HCT116 (cell line): ENCODE results near the gene HSPA2. TPM values are rescaled to one million over a fixed set of nuclear protein-coding genes. Genes with fewer than 3 reads are reported as not detected.

ENCODE experiments used
- ATAC-seq: fragments of 200-7000 bp; cut with Tn5 transposase; 2 replicates; pipeline ENCODE4 v1.9.1; 2020; ENCODE audit warnings: mild to moderate bottlenecking, moderate library complexity
- BruUV-seq: library from RNA; stranded (reverse); fragments of 400-500 nt; replicated peaks from 2 replicates; lab custom pipeline; 2021; lab: Mats Ljungman, UMichigan
- CTCF ChIA-PET: fragments of 300-600 bp; sonication (Branson Sonifier 250); formaldehyde crosslinking; loops from one replicate; lab custom pipeline; 2021; ENCODE audit warnings: antibody characterized with exemption; lab: Charles Lee
- POLR2A ChIA-PET: fragments of 300-600, 350-600 bp; sonication (Branson Sonifier 250); formaldehyde crosslinking; loops from one replicate; lab custom pipeline; 2021; ENCODE audit warnings: antibody characterized with exemption; lab: Charles Lee
- RAD21 ChIA-PET, 2 experiments: fragments of 300-600 bp; sonication (Branson Sonifier 250); formaldehyde crosslinking; loops; one replicate each; lab custom pipeline; 2023; ENCODE audit warnings: low total read pairs in 2 of 2; ENCODE audit not compliant: uncharacterized antibody in 2 of 2, unreplicated experiment in 2 of 2, low non-redundant PET in 1 of 2; lab: Charles Lee
- DNase-seq: peaks from one replicate; pipeline ENCODE4 v3.0.0-alpha.2; 2010; ENCODE audit warnings: low read depth, low spot score
- H2AFZ ChIP-seq: fragments of 200-600 bp; shearing (Covaris generic), sonication (generic); 2 replicates; pipeline ENCODE4 v1.6.1; 2017; ENCODE audit warnings: low read depth, mixed run types, mixed read lengths, antibody characterized with exemption, low read length; ENCODE audit not compliant: poor library complexity, severe bottlenecking
- H3K27ac ChIP-seq: 2 replicates; pipeline ENCODE4 v1.5.1; 2012; ENCODE audit warnings: low read depth, low read length
- H3K27me3 ChIP-seq: fragments of 200-600 bp; sonication (generic); 2 replicates; pipeline ENCODE4 v1.6.1; 2016; ENCODE audit warnings: mixed run types, low read length, mixed read lengths; ENCODE audit not compliant: insufficient read depth
- H3K36me3 ChIP-seq, 2 experiments: fragments of 200-500 bp in 1 of 2; fragments of 200-600 bp in 1 of 2; sonication (Bioruptor generic) in 1 of 2; sonication (generic) in 1 of 2; 2 replicates each; pipeline versions ENCODE4 v1.5.1 to v1.6.1; 2014 to 2016; ENCODE audit warnings: low read length in 2 of 2, inconsistent platforms in 1 of 2, mixed read lengths in 1 of 2, mixed run types in 1 of 2; ENCODE audit not compliant: insufficient read depth in 2 of 2, control insufficient read depth in 1 of 2
- H3K4me1 ChIP-seq, 2 experiments: fragments of 200-600 bp in 1 of 2; sonication (generic) in 1 of 2; 2 replicates each; pipeline versions ENCODE4 v1.5.1 to v1.6.1; 2012 to 2017; ENCODE audit warnings: low read length in 2 of 2, inconsistent platforms in 1 of 2, mild to moderate bottlenecking in 1 of 2, mixed read lengths in 1 of 2, mixed run types in 1 of 2, moderate library complexity in 1 of 2; ENCODE audit not compliant: insufficient read depth in 2 of 2, control insufficient read depth in 1 of 2
- H3K4me2 ChIP-seq: fragments of 200-600 bp; sonication (generic); 2 replicates; pipeline ENCODE4 v1.6.1; 2017; ENCODE audit warnings: mixed run types, low read length, mixed read lengths
- H3K4me3 ChIP-seq, 2 experiments: fragments of 200-600 bp in 1 of 2; sonication (generic) in 1 of 2; replicated peaks in 1 of 2; 2 replicates each; pipeline ENCODE4 v1.5.1; 2011 to 2016; ENCODE audit warnings: low read length in 2 of 2, control low read depth in 1 of 2, low read depth in 1 of 2, mild to moderate bottlenecking in 1 of 2, mixed read lengths in 1 of 2, mixed run types in 1 of 2
- H3K79me2 ChIP-seq: fragments of 200-600 bp; sonication (generic); 2 replicates; pipeline ENCODE4 v1.6.1; 2017; ENCODE audit warnings: mild to moderate bottlenecking, mixed run types, low read length, moderate library complexity, mixed read lengths; ENCODE audit not compliant: insufficient read depth
- H3K9ac ChIP-seq: fragments of 200-600 bp; sonication (generic); 2 replicates; pipeline ENCODE4 v1.6.1; 2016; ENCODE audit warnings: low read length, mixed read lengths
- H3K9me2 ChIP-seq: fragments of 200-600 bp; sonication (generic), shearing (Covaris generic); 2 replicates; pipeline ENCODE4 v1.6.1; 2017; ENCODE audit warnings: mixed run types, mild to moderate bottlenecking, moderate library complexity; ENCODE audit not compliant: insufficient read depth
- H3K9me3 ChIP-seq, 2 experiments: fragments of 200-500 bp in 1 of 2; fragments of 200-600 bp in 1 of 2; sonication (Bioruptor generic) in 1 of 2; sonication (generic) in 1 of 2; 2 replicates each; pipeline ENCODE4 v1.6.1; 2014 to 2017; ENCODE audit warnings: low read length in 2 of 2, mixed read lengths in 2 of 2, inconsistent platforms in 1 of 2, low read depth in 1 of 2, mild to moderate bottlenecking in 1 of 2, mixed run types in 1 of 2, moderate library complexity in 1 of 2; ENCODE audit not compliant: control insufficient read depth in 1 of 2, insufficient read depth in 1 of 2
- H4K20me1 ChIP-seq: fragments of 200-600 bp; sonication (generic), shearing (Covaris generic); 2 replicates; pipeline ENCODE4 v1.6.1; 2017; ENCODE audit warnings: mixed run types, mild to moderate bottlenecking, moderate library complexity; ENCODE audit not compliant: insufficient read depth
- CEBPB ChIP-seq: IDR thresholded peaks from 2 replicates; pipeline ENCODE4 v1.6.1; 2012; ENCODE audit warnings: low read depth
- CTCF ChIP-seq, 3 experiments: fragments of 200-600 bp in 1 of 3; sonication (generic) in 1 of 3; IDR thresholded peaks in 2 of 3; conservative IDR thresholded peaks in 1 of 3; 2 replicates each; pipeline ENCODE4 v1.5.1; 2012 to 2017; ENCODE audit warnings: low read depth in 2 of 3, low read length in 2 of 3, antibody characterized with exemption in 1 of 3, borderline replicate concordance in 1 of 3, control low read depth in 1 of 3, mild to moderate bottlenecking in 1 of 3, mixed read lengths in 1 of 3, mixed run types in 1 of 3, moderate library complexity in 1 of 3; ENCODE audit not compliant: insufficient read depth in 1 of 3
- EGR1 ChIP-seq: IDR thresholded peaks from 2 replicates; pipeline ENCODE4 v1.6.1; 2012; ENCODE audit warnings: low read depth
- ELF1 ChIP-seq: IDR thresholded peaks from 2 replicates; pipeline ENCODE4 v1.6.1; 2012; ENCODE audit warnings: low read depth, borderline replicate concordance
- EZH2phosphoT487 ChIP-seq: fragments of 200-600 bp; IDR thresholded peaks from 2 replicates; pipeline ENCODE4 v1.6.1; 2018; ENCODE audit warnings: antibody characterized with exemption, borderline replicate concordance
- FOSL1 ChIP-seq: IDR thresholded peaks from 2 replicates; pipeline ENCODE4 v1.6.1; 2012; ENCODE audit warnings: low read depth
- JUND ChIP-seq: IDR thresholded peaks from 2 replicates; pipeline ENCODE4 v1.6.1; 2012
- POLR2AphosphoS5 ChIP-seq: IDR thresholded peaks from 2 replicates; pipeline ENCODE4 v1.6.1; 2011; ENCODE audit warnings: mild to moderate bottlenecking, low read depth, low read length, moderate library complexity
- SIN3A ChIP-seq: IDR thresholded peaks from 2 replicates; pipeline ENCODE4 v1.6.1; 2012; ENCODE audit warnings: low read depth
- TCF7L2 ChIP-seq: IDR thresholded peaks from 2 replicates; pipeline ENCODE4 v1.7.0; 2011; ENCODE audit warnings: borderline replicate concordance, inconsistent platforms; ENCODE audit not compliant: insufficient read depth, insufficient read length; ENCODE audit errors: extremely low read depth
- ZFX ChIP-seq: fragments of 450-650 bp; IDR thresholded peaks from 2 replicates; pipeline ENCODE4 v1.6.1; 2017
- ZNF274 ChIP-seq: fragments of 200-500 bp; sonication (Bioruptor generic); IDR thresholded peaks from 2 replicates; pipeline ENCODE4 v1.6.1; 2014; ENCODE audit warnings: mild to moderate bottlenecking, low read depth, low read length, inconsistent platforms
- intact Hi-C: fragments of 100-400 bp; cut with micrococcal nuclease; formaldehyde crosslinking; loops from 2 replicates; pipeline ENCODE4 v1.10.0; 2022
- total RNA-seq: library from RNA; stranded (reverse); gene quantifications from one replicate; pipeline ENCODE4 v1.2.1, GENCODE V29; 2021; ENCODE audit not compliant: unreplicated experiment
- TF ChIP-seq, protein P1 (sequence below): IDR thresholded peaks from 2 replicates; pipeline ENCODE4 v1.6.1; 2011; ENCODE audit warnings: mild to moderate bottlenecking, low read length, moderate library complexity; ENCODE audit not compliant: insufficient replicate concordance; ENCODE audit errors: extremely low read depth
- TF ChIP-seq, protein P2 (sequence below): IDR thresholded peaks from 2 replicates; pipeline ENCODE4 v1.6.1; 2012

HSPA2 gene
- total RNA-seq, 1 experiment from 2014 or later = 2.5 TPM

DNA sequence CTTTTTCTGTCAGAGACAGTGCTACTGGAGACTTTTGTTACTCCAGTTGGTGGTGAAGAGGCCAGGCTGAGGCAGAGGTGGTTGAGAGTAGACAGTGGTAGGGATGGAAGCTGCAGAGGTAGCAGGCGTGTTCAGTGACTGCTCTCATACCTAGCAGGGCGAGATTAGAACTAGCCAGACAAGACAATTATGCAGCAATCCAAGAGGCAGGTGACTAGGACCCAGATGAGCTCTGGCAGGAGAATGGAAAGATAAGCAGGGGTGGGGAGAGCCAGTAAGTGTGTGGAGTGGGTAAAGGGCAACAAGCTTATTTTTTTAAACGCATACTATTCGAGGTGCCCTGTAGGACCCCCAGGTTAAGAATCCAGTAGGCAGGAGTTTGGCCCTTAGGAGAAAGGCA is 14.0 kb downstream of the HSPA2 start:
- Histone ChIP-seq H3K9me3 (no peaks in the 10 kb centered on the region), H3K27me3 (no peaks in the 10 kb centered on the region), H3K4me2 (no peak overlapping the region), H3K36me3 (no peaks in the 10 kb centered on the region), H3K9ac (no peak overlapping the region), H3K27ac (no peak overlapping the region), H3K9me2 (no peaks in the 10 kb centered on the region), H3K4me1 (no peaks in the 10 kb centered on the region), H4K20me1 (no peaks in the 10 kb centered on the region), H3K4me3 (no peak overlapping the region), H2AFZ (no peak overlapping the region), H3K79me2 (no peaks in the 10 kb centered on the region)
- ChIA-PET CTCF (interaction anchor here (1.0 kb wide), 1 partner anchor 81 kb away, joined by 3 read pairs; no protein-coding TSS in a partner anchor), POLR2A (no interaction called here), RAD21 (no interaction called here)
- intact Hi-C loops = no loop called here
- DNase-seq (no peak), ATAC-seq (no peak)
- TF ChIP-seq ZFX = no peak
- no peak for TF ChIP-seq POLR2AphosphoS5
- TF ChIP-seq TCF7L2 = no peak
- TF ChIP-seq EZH2phosphoT487 = no peak
- no peak for TF ChIP-seq SIN3A
- TF ChIP-seq EGR1 = no peak
- TF ChIP-seq CEBPB = no peak
- no peak for TF ChIP-seq ZNF274
- TF ChIP-seq FOSL1 = no peak
- no peak for TF ChIP-seq JUND
- TF ChIP-seq CTCF (IDR thresholded peaks at IDR 0.05 in 2 of 3, conservative IDR thresholded peaks at IDR 0.05 in 1 of 3; ENCODE audit: borderline replicate concordance in 1 of 3, insufficient read depth in 1 of 3, low read depth in 2 of 3, low read length in 2 of 3) = no peak
- no peak for TF ChIP-seq ELF1
- TF ChIP-seq, protein P1, sequence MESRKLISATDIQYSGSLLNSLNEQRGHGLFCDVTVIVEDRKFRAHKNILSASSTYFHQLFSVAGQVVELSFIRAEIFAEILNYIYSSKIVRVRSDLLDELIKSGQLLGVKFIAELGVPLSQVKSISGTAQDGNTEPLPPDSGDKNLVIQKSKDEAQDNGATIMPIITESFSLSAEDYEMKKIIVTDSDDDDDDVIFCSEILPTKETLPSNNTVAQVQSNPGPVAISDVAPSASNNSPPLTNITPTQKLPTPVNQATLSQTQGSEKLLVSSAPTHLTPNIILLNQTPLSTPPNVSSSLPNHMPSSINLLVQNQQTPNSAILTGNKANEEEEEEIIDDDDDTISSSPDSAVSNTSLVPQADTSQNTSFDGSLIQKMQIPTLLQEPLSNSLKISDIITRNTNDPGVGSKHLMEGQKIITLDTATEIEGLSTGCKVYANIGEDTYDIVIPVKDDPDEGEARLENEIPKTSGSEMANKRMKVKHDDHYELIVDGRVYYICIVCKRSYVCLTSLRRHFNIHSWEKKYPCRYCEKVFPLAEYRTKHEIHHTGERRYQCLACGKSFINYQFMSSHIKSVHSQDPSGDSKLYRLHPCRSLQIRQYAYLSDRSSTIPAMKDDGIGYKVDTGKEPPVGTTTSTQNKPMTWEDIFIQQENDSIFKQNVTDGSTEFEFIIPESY = no peak
- TF ChIP-seq, protein P2, sequence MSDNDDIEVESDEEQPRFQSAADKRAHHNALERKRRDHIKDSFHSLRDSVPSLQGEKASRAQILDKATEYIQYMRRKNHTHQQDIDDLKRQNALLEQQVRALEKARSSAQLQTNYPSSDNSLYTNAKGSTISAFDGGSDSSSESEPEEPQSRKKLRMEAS = no peak
- BruUV-seq = no TSS peak
